ENCODE results near the gene PIK3C2G.
"Not testable (repeated sequence)": the region's sequence is repeated elsewhere in the genome, so short reads cannot be mapped to it uniquely, and the experiment has no call there.

PIK3C2G gene

GRCh38 chr12:18254081-18254480, 7.2 kb upstream of the PIK3C2G start:
- Histone ChIP-seq H3K27ac (ENCODE audit: poor library complexity, severe bottlenecking) (no peak overlapping the region), H3K9me3 (ENCODE audit: severe bottlenecking) (no peaks in the 10 kb centered on the region), H3K4me3 (ENCODE audit: severe bottlenecking) (no peak overlapping the region), H3K4me1 (ENCODE audit: insufficient read depth, poor library complexity, severe bottlenecking) (no peaks in the 10 kb centered on the region), H3K36me3 (ENCODE audit: low read depth) (no peaks in the 10 kb centered on the region), H3K27me3 (ENCODE audit: insufficient read depth, poor library complexity, severe bottlenecking) (no peaks in the 10 kb centered on the region)
- DNase-seq (ENCODE audit: low spot score) (no peak), ATAC-seq (ENCODE audit: low read depth) (no peak)
- TF ChIP-seq, protein P1, sequence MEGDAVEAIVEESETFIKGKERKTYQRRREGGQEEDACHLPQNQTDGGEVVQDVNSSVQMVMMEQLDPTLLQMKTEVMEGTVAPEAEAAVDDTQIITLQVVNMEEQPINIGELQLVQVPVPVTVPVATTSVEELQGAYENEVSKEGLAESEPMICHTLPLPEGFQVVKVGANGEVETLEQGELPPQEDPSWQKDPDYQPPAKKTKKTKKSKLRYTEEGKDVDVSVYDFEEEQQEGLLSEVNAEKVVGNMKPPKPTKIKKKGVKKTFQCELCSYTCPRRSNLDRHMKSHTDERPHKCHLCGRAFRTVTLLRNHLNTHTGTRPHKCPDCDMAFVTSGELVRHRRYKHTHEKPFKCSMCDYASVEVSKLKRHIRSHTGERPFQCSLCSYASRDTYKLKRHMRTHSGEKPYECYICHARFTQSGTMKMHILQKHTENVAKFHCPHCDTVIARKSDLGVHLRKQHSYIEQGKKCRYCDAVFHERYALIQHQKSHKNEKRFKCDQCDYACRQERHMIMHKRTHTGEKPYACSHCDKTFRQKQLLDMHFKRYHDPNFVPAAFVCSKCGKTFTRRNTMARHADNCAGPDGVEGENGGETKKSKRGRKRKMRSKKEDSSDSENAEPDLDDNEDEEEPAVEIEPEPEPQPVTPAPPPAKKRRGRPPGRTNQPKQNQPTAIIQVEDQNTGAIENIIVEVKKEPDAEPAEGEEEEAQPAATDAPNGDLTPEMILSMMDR (IDR thresholded peaks at IDR 0.05; ENCODE audit: poor library complexity, severe bottlenecking) = no peak

GRCh38 chr12:18255004-18255403, 6.3 kb upstream of the PIK3C2G start:
- not testable (repeated sequence) for H3K27me3 ChIP-seq (ENCODE audit: insufficient read depth, poor library complexity, severe bottlenecking); H3K4me3 ChIP-seq (ENCODE audit: severe bottlenecking); H3K4me1 ChIP-seq (ENCODE audit: insufficient read depth, poor library complexity, severe bottlenecking); H3K27ac ChIP-seq (ENCODE audit: poor library complexity, severe bottlenecking); ATAC-seq (ENCODE audit: low read depth); H3K36me3 ChIP-seq (ENCODE audit: low read depth); DNase-seq (ENCODE audit: low spot score); H3K9me3 ChIP-seq (ENCODE audit: severe bottlenecking)

DNA sequence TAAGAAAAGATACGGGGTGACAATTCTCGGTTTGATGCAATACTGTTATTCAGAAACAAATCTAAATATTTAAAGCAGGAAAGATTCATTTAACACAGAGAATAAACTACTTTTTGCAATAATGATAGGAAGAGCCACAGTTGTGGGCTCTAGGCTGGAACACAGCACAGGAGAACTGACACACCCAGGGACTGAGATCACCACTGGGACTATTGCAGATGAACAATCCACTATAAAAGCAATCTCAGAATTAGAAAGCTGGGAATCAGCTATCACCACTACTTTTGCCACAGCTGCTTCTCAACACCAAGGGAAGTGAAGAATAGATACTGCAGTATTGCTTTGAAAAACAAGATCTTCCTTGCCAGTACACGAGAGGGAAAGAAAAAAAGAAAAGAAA, 4.1 kb upstream of the PIK3C2G start:
- Histone ChIP-seq H3K4me3 (ENCODE audit: severe bottlenecking) (no peak overlapping the region), H3K27me3 (ENCODE audit: insufficient read depth, poor library complexity, severe bottlenecking) (no peaks in the 10 kb centered on the region), H3K4me1 (ENCODE audit: insufficient read depth, poor library complexity, severe bottlenecking) (peaks cover 16% of the 10 kb centered on the region), H3K27ac (ENCODE audit: poor library complexity, severe bottlenecking) (no peak overlapping the region), H3K36me3 (ENCODE audit: low read depth) (no peaks in the 10 kb centered on the region), H3K9me3 (ENCODE audit: severe bottlenecking) (no peaks in the 10 kb centered on the region)
- TF ChIP-seq, protein P1 (IDR thresholded peaks at IDR 0.05; ENCODE audit: poor library complexity, severe bottlenecking) = no peak
- DNase-seq (ENCODE audit: low spot score) (no peak), ATAC-seq (ENCODE audit: low read depth) (no peak)

DNA sequence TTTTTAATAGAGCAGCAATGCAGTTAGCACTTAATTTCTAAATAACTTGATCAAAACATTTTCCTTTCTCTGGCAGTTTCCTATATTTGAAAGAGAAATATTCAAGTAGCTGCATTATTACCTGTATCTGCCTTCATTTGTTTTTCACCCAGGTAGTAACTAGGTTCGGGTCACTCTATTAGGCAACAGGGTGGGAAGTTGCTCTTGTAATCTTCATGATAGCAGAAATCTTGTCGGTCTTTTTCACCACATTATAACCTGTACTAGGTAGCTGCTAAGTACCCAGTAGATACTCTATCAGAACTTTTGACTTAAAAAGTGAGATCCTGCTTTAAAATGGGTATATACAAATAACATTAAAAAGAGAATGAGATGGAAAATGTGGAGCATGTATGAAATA, 2.4 kb upstream of the PIK3C2G start:
- Histone ChIP-seq H3K4me1 (ENCODE audit: insufficient read depth, poor library complexity, severe bottlenecking) (peaks cover 17% of the 10 kb centered on the region), H3K36me3 (ENCODE audit: low read depth) (no peaks in the 10 kb centered on the region), H3K4me3 (ENCODE audit: severe bottlenecking) (no peak overlapping the region), H3K27ac (ENCODE audit: poor library complexity, severe bottlenecking) (no peak overlapping the region), H3K9me3 (ENCODE audit: severe bottlenecking) (no peaks in the 10 kb centered on the region), H3K27me3 (ENCODE audit: insufficient read depth, poor library complexity, severe bottlenecking) (no peaks in the 10 kb centered on the region)
- ATAC-seq (ENCODE audit: low read depth) (no peak), DNase-seq (ENCODE audit: low spot score) (no peak)
- TF ChIP-seq, protein P1 (IDR thresholded peaks at IDR 0.05; ENCODE audit: poor library complexity, severe bottlenecking) = no peak

GRCh38 chr12:18259906-18260682, 1.2 kb upstream of the PIK3C2G start:
- Histone ChIP-seq H3K4me1 (ENCODE audit: insufficient read depth, poor library complexity, severe bottlenecking) (peaks cover 17% of the 10 kb centered on the region), H3K9me3 (ENCODE audit: severe bottlenecking) (no peaks in the 10 kb centered on the region), H3K36me3 (ENCODE audit: low read depth) (no peaks in the 10 kb centered on the region), H3K27ac (ENCODE audit: poor library complexity, severe bottlenecking) (no peak overlapping the region), H3K4me3 (ENCODE audit: severe bottlenecking) (no peak overlapping the region), H3K27me3 (ENCODE audit: insufficient read depth, poor library complexity, severe bottlenecking) (no peaks in the 10 kb centered on the region)
- no peak for ATAC-seq (ENCODE audit: low read depth)
- TF ChIP-seq, protein P1 (IDR thresholded peaks at IDR 0.05; ENCODE audit: poor library complexity, severe bottlenecking) = no peak
- no peak for DNase-seq (ENCODE audit: low spot score)
